Caco-2 (cell line): Measurements from ENCODE around the gene RBM18. TPM values are rescaled to one million over a fixed set of nuclear protein-coding genes. Genes with fewer than 3 reads are reported as not detected.

Source experiments
- BruUV-seq: library from RNA; stranded (reverse); fragments of 400-500 nt; replicated peaks from 2 replicates; lab custom pipeline; 2021; lab: Mats Ljungman, UMichigan
- CTCF ChIA-PET: fragments of 300-600 bp; sonication (Branson Sonifier 250); formaldehyde crosslinking; loops from one replicate; lab custom pipeline; 2022; ENCODE audit warnings: antibody characterized with exemption; lab: Charles Lee
- POLR2A ChIA-PET: fragments of 300-600 bp; sonication (Branson Sonifier 250); formaldehyde crosslinking; loops from one replicate; lab custom pipeline; 2022; ENCODE audit warnings: antibody characterized with exemption; lab: Charles Lee
- DNase-seq, 2 experiments: peaks; one replicate each; pipeline versions ENCODE4 v3.0.0 to v3.0.0-alpha.2; 2020 to 2022
- H3K27me3 ChIP-seq: replicated peaks from 2 replicates; pipeline ENCODE4 v1.6.0; 2011; ENCODE audit warnings: low read length; ENCODE audit not compliant: control insufficient read depth, insufficient read depth
- H3K36me3 ChIP-seq: 2 replicates; pipeline ENCODE4 v1.5.1; 2011; ENCODE audit warnings: low read length; ENCODE audit not compliant: control insufficient read depth, insufficient read depth
- H3K4me1 ChIP-seq: fragments of 250-450 bp; sonication (Bioruptor Pico); 2 replicates; pipeline ENCODE4 v1.5.1; 2020; ENCODE audit warnings: mild to moderate bottlenecking
- H3K4me3 ChIP-seq: 2 replicates; pipeline ENCODE4 v1.5.1; 2011; ENCODE audit warnings: low read depth, mild to moderate bottlenecking, control low read depth, low read length
- H3K9me3 ChIP-seq: fragments of 250-450 bp; sonication (Bioruptor Pico); 2 replicates; pipeline ENCODE4 v1.5.1; 2020; ENCODE audit warnings: mild to moderate bottlenecking, moderate library complexity
- H3K27ac Mint-ChIP-seq: one replicate; pipeline ENCODE4 v1.8.0; 2022; ENCODE audit warnings: mixed read lengths; ENCODE audit not compliant: unreplicated experiment
- H3K27me3 Mint-ChIP-seq: one replicate; pipeline ENCODE4 v1.8.0; 2022; ENCODE audit warnings: mixed read lengths; ENCODE audit not compliant: insufficient read depth, unreplicated experiment
- H3K36me3 Mint-ChIP-seq: one replicate; pipeline ENCODE4 v1.8.0; 2022; ENCODE audit warnings: mild to moderate bottlenecking, mixed read lengths; ENCODE audit not compliant: insufficient read depth, unreplicated experiment
- H3K4me1 Mint-ChIP-seq: one replicate; pipeline ENCODE4 v1.8.0; 2022; ENCODE audit warnings: low read depth, mixed read lengths; ENCODE audit not compliant: unreplicated experiment
- H3K4me3 Mint-ChIP-seq: one replicate; pipeline ENCODE4 v1.8.0; 2022; ENCODE audit warnings: mild to moderate bottlenecking, moderate library complexity, mixed read lengths; ENCODE audit not compliant: unreplicated experiment
- H3K9me3 Mint-ChIP-seq: one replicate; pipeline ENCODE4 v1.8.0; 2022; ENCODE audit warnings: mixed read lengths; ENCODE audit not compliant: unreplicated experiment
- intact Hi-C: fragments of 100-400 bp; cut with micrococcal nuclease; formaldehyde crosslinking; loops from one replicate; pipeline ENCODE4 v1.10.0; 2022; ENCODE audit not compliant: unreplicated experiment
- total RNA-seq: library from RNA; stranded (reverse); gene quantifications from 2 replicates; pipeline ENCODE4 v1.2.3, GENCODE V29; 2022
- TF ChIP-seq, protein P1 (sequence below), 2 experiments: fragments of 200-600 bp in 1 of 2; IDR thresholded peaks; 1 replicate in 1 of 2; 2 replicates in 1 of 2; pipeline versions ENCODE4 v1.5.1 to v1.8.0; 2011 to 2022; ENCODE audit warnings: antibody characterized with exemption in 1 of 2, control low read depth in 1 of 2, inconsistent platforms in 1 of 2, low read depth in 1 of 2, low read length in 1 of 2, mild to moderate bottlenecking in 1 of 2, moderate library complexity in 1 of 2; ENCODE audit not compliant: insufficient read depth in 1 of 2, severe bottlenecking in 1 of 2, unreplicated experiment in 1 of 2

Gene RBM18
- total RNA-seq, 1 experiment from 2014 or later = 20.6 TPM

GRCh38 chr9:122252796-122253195 lies 11.8 kb downstream of the RBM18 start:
- TF ChIP-seq, protein P1, sequence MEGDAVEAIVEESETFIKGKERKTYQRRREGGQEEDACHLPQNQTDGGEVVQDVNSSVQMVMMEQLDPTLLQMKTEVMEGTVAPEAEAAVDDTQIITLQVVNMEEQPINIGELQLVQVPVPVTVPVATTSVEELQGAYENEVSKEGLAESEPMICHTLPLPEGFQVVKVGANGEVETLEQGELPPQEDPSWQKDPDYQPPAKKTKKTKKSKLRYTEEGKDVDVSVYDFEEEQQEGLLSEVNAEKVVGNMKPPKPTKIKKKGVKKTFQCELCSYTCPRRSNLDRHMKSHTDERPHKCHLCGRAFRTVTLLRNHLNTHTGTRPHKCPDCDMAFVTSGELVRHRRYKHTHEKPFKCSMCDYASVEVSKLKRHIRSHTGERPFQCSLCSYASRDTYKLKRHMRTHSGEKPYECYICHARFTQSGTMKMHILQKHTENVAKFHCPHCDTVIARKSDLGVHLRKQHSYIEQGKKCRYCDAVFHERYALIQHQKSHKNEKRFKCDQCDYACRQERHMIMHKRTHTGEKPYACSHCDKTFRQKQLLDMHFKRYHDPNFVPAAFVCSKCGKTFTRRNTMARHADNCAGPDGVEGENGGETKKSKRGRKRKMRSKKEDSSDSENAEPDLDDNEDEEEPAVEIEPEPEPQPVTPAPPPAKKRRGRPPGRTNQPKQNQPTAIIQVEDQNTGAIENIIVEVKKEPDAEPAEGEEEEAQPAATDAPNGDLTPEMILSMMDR (IDR thresholded peaks at IDR 0.05; ENCODE audit: insufficient read depth in 1 of 2, low read depth in 1 of 2, low read length in 1 of 2, severe bottlenecking in 1 of 2, unreplicated experiment in 1 of 2) = no peak
- Mint-ChIP-seq H3K27me3 (no peaks in the 10 kb centered on the region), H3K27ac (no peak overlapping the region), H3K4me3 (no peak overlapping the region), H3K4me1 (no peaks in the 10 kb centered on the region), H3K9me3 (no peaks in the 10 kb centered on the region), H3K36me3 (peaks cover 10% of the 10 kb centered on the region)
- no peaks in the 10 kb centered on the region for H3K27me3 ChIP-seq
- H3K36me3 ChIP-seq = no peaks in the 10 kb centered on the region
- ChIA-PET CTCF (interaction anchor here (0.6 kb wide), 1 partner anchor 91 kb away, joined by 6 read pairs; no protein-coding TSS in a partner anchor), POLR2A (no interaction called here)
- no peaks in the 10 kb centered on the region for H3K4me1 ChIP-seq
- H3K4me3 ChIP-seq = no peak overlapping the region
- intact Hi-C loops = no loop called here
- no TSS peak for BruUV-seq
- no peak for DNase-seq
- no peaks in the 10 kb centered on the region for H3K9me3 ChIP-seq

DNA sequence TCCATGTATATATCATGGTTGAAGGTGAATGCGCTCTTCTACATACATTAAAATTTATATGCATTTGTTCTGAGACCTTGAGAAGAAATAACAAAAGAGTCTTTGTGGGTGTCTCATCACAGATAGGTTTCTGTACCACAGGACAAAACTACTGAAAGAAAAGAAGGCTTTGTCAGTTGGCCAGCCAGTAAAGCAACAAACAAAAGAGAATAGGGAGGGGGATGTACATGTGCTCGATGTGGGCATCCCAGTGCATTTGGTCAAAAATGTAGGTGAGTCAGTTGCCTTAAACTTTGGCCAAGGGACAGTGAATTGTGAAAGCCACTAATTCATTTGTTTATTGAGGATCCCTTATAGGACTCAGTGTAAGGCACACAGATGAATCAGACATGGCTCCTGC lies 13.3 kb downstream of the RBM18 start:
- Histone ChIP-seq H3K4me3 (no peak overlapping the region), H3K4me1 (no peaks in the 10 kb centered on the region), H3K36me3 (no peaks in the 10 kb centered on the region), H3K9me3 (no peaks in the 10 kb centered on the region), H3K27me3 (no peaks in the 10 kb centered on the region)
- Mint-ChIP-seq H3K9me3 (no peaks in the 10 kb centered on the region), H3K4me3 (no peak overlapping the region), H3K27ac (no peak overlapping the region), H3K27me3 (no peaks in the 10 kb centered on the region), H3K36me3 (peaks cover 18% of the 10 kb centered on the region), H3K4me1 (no peaks in the 10 kb centered on the region)
- intact Hi-C loops = no loop called here
- ChIA-PET CTCF (no interaction called here), POLR2A (no interaction called here)
- BruUV-seq = no TSS peak
- TF ChIP-seq, protein P1 (IDR thresholded peaks at IDR 0.05; ENCODE audit: insufficient read depth in 1 of 2, low read depth in 1 of 2, low read length in 1 of 2, severe bottlenecking in 1 of 2, unreplicated experiment in 1 of 2) = no peak
- no peak for DNase-seq

DNA sequence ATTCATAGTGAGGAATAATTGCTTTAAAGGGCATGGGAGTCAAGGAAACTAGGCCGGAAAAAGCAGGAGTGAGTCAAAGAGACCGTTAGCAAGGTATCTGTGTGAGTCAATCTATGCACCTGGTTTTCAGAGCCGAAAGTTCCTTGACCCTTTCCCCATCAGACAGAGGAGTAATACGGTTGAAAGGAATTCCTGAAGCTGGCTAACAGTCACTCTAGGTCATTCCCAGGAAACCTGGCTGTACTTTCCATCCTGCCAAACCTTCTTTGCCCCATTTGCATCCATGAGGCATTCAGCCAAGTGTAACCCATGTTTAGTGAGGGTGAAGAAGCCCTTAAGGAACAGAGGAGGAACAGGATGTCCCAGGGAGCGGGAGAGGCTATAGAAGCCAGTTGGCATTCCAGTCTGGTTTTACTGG lies 16.2 kb downstream of the RBM18 start:
- Mint-ChIP-seq H3K4me3 (no peak overlapping the region), H3K36me3 (peaks cover 37% of the 10 kb centered on the region), H3K9me3 (no peaks in the 10 kb centered on the region), H3K27ac (no peak overlapping the region), H3K27me3 (no peaks in the 10 kb centered on the region), H3K4me1 (no peaks in the 10 kb centered on the region)
- Histone ChIP-seq H3K27me3 (no peaks in the 10 kb centered on the region), H3K36me3 (no peaks in the 10 kb centered on the region), H3K4me1 (no peaks in the 10 kb centered on the region), H3K9me3 (no peaks in the 10 kb centered on the region), H3K4me3 (no peak overlapping the region)
- ChIA-PET POLR2A (no interaction called here), CTCF (interaction anchor here (1.1 kb wide), 1 partner anchor 101 kb away, joined by 3 read pairs; no protein-coding TSS in a partner anchor)
- BruUV-seq = no TSS peak
- no peak for DNase-seq
- intact Hi-C loops = no loop called here
- TF ChIP-seq, protein P1 (IDR thresholded peaks at IDR 0.05; ENCODE audit: insufficient read depth in 1 of 2, low read depth in 1 of 2, low read length in 1 of 2, severe bottlenecking in 1 of 2, unreplicated experiment in 1 of 2) = no peak
